Tibial artery (tissue), 4 donors: ENCODE results near the gene WNT4.

ENCODE experiments used
- DNase-seq, 2 donors: peaks; one replicate each; pipeline ENCODE4 v3.0.0-alpha.2; 2019
- H3K27ac ChIP-seq, 2 donors: fragments of 200-600 bp; sonication (generic) in 1 of 2; 1 replicate in 1 of 2; 2 replicates in 1 of 2; pipeline ENCODE4 v1.5.1; 2018 to 2019; ENCODE audit warnings: mild to moderate bottlenecking in 1 of 2
- H3K27me3 ChIP-seq, 2 donors: fragments of 200-600 bp; sonication (generic) in 1 of 2; one replicate each; pipeline versions ENCODE4 v1.5.1 to v1.6.0; 2016 to 2019
- H3K36me3 ChIP-seq, 3 donors: fragments of 200-600 bp; sonication (generic) in 2 of 3; one replicate each; pipeline ENCODE4 v1.5.1; 2016 to 2019; ENCODE audit warnings: mild to moderate bottlenecking in 2 of 3
- H3K4me1 ChIP-seq, 4 donors: fragments of 200-600 bp; sonication (generic) in 2 of 4; 1 replicate in 3 of 4; 2 replicates in 1 of 4; pipeline ENCODE4 v1.5.1; 2016 to 2019
- H3K4me3 ChIP-seq, 2 donors: fragments of 200-600 bp; sonication (generic) in 1 of 2; 1 replicate in 1 of 2; 2 replicates in 1 of 2; pipeline ENCODE4 v1.5.1; 2018 to 2019; ENCODE audit warnings: mild to moderate bottlenecking in 2 of 2
- H3K9me3 ChIP-seq, 3 donors: fragments of 200-600 bp; sonication (generic) in 1 of 3; one replicate each; pipeline ENCODE4 v1.5.1; 2016 to 2019
- CTCF ChIP-seq, 2 experiments: fragments of 200-600 bp in 1 of 2; fragments of 450-650 bp in 1 of 2; IDR thresholded peaks; one replicate each; pipeline ENCODE4 v1.5.1; 2017 to 2019; ENCODE audit warnings: antibody characterized with exemption in 2 of 2, mild to moderate bottlenecking in 1 of 2, moderate library complexity in 1 of 2
- intact Hi-C: fragments of 100-400 bp; cut with DNase I; formaldehyde crosslinking; loops from one replicate; pipeline ENCODE4 v1.15.0; 2023; ENCODE audit warnings: low total_unique reads

Gene WNT4

DNA sequence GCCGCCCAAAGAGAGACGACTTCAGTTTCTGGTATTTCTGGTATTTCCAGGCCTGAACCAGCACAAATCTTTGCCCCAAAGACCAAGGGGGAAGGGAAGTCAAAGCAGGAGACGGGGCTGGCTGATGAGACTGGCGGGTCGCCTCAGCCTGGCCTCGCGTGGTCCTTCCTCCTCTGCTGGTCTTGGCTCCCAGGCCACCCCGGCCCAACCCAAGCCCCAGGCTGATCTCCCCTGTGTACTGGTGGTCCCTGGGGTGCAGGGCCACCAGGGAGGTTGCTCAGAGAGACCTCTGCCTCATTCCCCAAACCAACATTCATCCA is 19.9 kb downstream of the WNT4 start:
- DNase-seq = peak in 1 of 2 donors; percentile 45
- Histone ChIP-seq H3K27me3 (no peaks in the 10 kb centered on the region), H3K4me1 (peaks cover 0 to 4% (median under 1%) of the 10 kb centered on the region in 4 donors), H3K36me3 (peaks cover 5 to 23% (median 14%) of the 10 kb centered on the region in 3 donors), H3K27ac (no peak overlapping the region), H3K9me3 (no peaks in the 10 kb centered on the region), H3K4me3 (no peak overlapping the region)
- TF ChIP-seq CTCF (IDR thresholded peaks at IDR 0.05) = no peak
- intact Hi-C loops = no loop called here

DNA sequence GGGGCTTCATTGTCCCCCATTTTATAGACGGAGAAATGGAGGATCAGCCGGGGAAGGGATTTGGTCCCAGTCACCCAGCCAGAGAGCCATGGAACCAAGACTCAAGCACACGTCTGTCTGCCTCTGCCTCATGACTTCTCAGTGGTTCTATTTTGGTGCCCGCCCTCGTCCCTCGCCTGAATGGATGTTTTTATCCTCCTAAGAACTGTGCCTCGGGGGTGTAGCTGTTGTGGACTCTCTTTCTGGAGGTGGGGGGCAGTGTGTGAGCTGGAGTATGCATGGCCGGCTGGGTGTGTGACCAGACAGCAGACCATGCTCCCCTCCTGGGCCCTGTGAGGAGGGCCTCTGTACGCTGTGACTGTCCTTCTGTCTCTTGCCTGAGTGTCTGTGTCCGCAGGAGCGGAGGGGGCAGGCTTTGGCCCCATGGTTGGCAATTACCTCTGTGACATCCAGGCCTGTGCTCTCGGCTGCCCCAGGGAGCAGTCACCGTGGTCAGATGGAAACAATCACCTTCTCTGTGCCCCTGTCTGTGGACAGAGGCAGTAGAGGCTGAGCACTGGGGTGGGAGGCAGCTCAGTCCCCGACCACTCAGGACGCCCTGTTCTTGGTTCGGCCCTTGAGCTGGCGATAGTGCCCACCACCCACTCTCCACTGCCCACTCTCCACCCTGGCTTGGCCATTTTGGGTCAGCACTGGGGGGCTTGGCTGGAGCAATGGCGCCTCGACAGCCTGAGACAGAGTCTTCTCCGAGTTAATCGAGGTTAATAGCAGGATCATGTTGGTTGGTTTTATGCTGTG is 20.4 kb downstream of the WNT4 start:
- H3K27me3 ChIP-seq = no peaks in the 10 kb centered on the region
- H3K27ac ChIP-seq = no peak overlapping the region
- peaks cover 5 to 25% (median 14%) of the 10 kb centered on the region in 3 donors for H3K36me3 ChIP-seq
- TF ChIP-seq CTCF (IDR thresholded peaks at IDR 0.05) = no peak
- H3K9me3 ChIP-seq = no peaks in the 10 kb centered on the region
- peak in 1 of 2 donors; percentile 64 for DNase-seq
- H3K4me3 ChIP-seq = no peak overlapping the region
- intact Hi-C loops = no loop called here
- peaks cover 0 to 10% (median 3%) of the 10 kb centered on the region in 4 donors for H3K4me1 ChIP-seq

- TF ChIP-seq CTCF (IDR thresholded peaks at IDR 0.05) = no peak
- H3K4me3 ChIP-seq = no peak overlapping the region
- intact Hi-C loops = no loop called here
- no peak overlapping the region for H3K27ac ChIP-seq
- no peaks in the 10 kb centered on the region for H3K27me3 ChIP-seq
- peak in 1 of 2 donors; percentile 49 for DNase-seq
- H3K4me1 ChIP-seq = peaks cover 0 to 15% (median 4%) of the 10 kb centered on the region in 4 donors
- peaks cover 5 to 25% (median 14%) of the 10 kb centered on the region in 3 donors for H3K36me3 ChIP-seq
- no peaks in the 10 kb centered on the region for H3K9me3 ChIP-seq
Observed at GRCh38 chr1:22121421-22121911, 21.4 kb downstream of the WNT4 start.

DNA sequence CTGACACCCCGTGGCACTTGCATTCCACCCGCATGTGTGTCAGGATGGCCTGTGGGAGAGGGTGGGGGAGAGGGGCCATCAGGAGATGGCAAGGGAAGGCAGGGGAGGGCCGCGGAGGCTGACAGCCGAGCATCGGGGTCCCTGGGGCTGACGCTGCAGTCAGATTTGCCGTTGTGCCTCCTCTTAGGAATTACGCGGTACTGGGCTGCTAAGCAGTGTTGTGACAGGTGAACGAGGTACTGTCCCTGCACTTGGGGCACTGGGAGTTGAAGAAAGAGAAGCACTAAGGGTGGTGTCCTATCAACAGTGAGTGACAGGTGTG is 22.5 kb downstream of the WNT4 start:
- Histone ChIP-seq H3K4me1 (peaks cover 0 to 15% (median 4%) of the 10 kb centered on the region in 4 donors), H3K27ac (no peak overlapping the region), H3K4me3 (no peak overlapping the region), H3K27me3 (no peaks in the 10 kb centered on the region), H3K9me3 (no peaks in the 10 kb centered on the region), H3K36me3 (peaks cover 5 to 27% (median 14%) of the 10 kb centered on the region in 3 donors)
- intact Hi-C loops = no loop called here
- no peak for TF ChIP-seq CTCF (IDR thresholded peaks at IDR 0.05)
- DNase-seq = peak in 1 of 2 donors; percentile 37

DNA sequence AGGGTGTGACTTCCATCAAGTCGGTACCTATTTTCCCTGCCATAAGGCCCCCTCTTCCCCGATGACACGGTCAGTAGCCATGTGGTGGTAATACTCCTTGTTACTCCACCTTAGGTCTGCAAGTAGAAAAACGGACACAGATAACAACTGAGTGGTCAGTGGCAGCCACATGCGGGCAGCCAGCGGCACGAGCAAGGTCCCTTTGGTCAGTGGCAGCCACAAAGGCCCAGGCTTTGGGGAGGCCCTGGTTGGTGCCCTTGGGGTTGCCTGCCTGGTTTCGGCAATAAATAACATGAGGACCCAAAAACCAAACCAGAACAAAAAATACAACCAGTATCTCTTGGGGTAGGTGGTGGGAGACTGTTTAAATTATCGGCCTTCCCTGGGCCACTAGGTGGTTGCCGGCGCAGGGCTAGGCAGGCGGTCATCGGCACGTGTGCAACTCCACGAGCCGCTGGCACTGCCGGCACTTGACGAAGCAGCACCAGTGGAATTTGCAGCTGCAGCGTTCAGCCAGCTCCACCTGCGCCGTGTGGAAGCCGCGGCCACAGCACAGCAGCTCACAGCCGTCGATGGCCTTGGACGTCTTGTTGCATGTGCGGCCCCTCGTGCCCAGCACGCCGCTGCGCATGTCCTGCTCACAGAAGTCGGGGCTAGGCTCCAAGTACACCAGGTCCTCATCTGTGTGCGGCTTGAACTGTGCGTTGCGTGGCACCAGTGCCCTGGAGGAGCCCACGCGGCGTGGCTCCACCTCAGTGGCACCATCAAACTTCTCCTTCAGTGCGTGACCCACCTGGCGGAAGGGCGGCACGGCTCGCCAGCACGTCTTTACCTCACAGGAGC is 23.1 kb downstream of the WNT4 start:
- Histone ChIP-seq H3K27me3 (no peaks in the 10 kb centered on the region), H3K36me3 (peaks cover 5 to 33% (median 14%) of the 10 kb centered on the region in 3 donors), H3K4me1 (peaks cover 0 to 20% (median 6%) of the 10 kb centered on the region in 4 donors), H3K4me3 (no peak overlapping the region), H3K9me3 (no peaks in the 10 kb centered on the region), H3K27ac (no peak overlapping the region)
- TF ChIP-seq CTCF (IDR thresholded peaks at IDR 0.05) = no peak
- intact Hi-C loops = no loop called here
- DNase-seq = peak in 1 of 2 donors; percentile 42
